Activated B cell treated with CpG ODN at 0.5 μM for 24 hours (primary cell): ENCODE data around the gene INO80C. TPM values are rescaled to one million over a fixed set of nuclear protein-coding genes. Genes with fewer than 3 reads are reported as not detected.

ENCODE experiments used
- ATAC-seq: fragments of 200-7000 bp; cut with Tn5 transposase; one replicate; pipeline ENCODE4 v1.10.0; 2021; ENCODE audit warnings: low read depth, mild to moderate bottlenecking, moderate library complexity
- CTCF ChIA-PET: fragments of 350-600 bp; sonication (Branson Sonifier 250); formaldehyde crosslinking; loops from one replicate; lab custom pipeline; 2021; ENCODE audit warnings: antibody characterized with exemption; lab: Charles Lee
- POLR2A ChIA-PET: fragments of 350-600 bp; sonication (Branson Sonifier 250); formaldehyde crosslinking; loops from one replicate; lab custom pipeline; 2021; ENCODE audit warnings: antibody characterized with exemption; lab: Charles Lee
- DNase-seq: peaks from one replicate; pipeline ENCODE4 v3.0.0; 2022
- H3K27ac Mint-ChIP-seq: one replicate; pipeline ENCODE4 v1.8.0; 2020; ENCODE audit warnings: mixed read lengths
- H3K27me3 Mint-ChIP-seq: one replicate; pipeline ENCODE4 v1.8.0; 2021; ENCODE audit warnings: mixed read lengths
- H3K36me3 Mint-ChIP-seq: one replicate; pipeline ENCODE4 v1.8.0; 2021; ENCODE audit warnings: low read depth, mixed read lengths
- H3K4me1 Mint-ChIP-seq: one replicate; pipeline ENCODE4 v1.8.0; 2021; ENCODE audit warnings: mixed read lengths
- H3K4me3 Mint-ChIP-seq: one replicate; pipeline ENCODE4 v1.8.0; 2020; ENCODE audit warnings: mild to moderate bottlenecking, mixed read lengths
- H3K9me3 Mint-ChIP-seq: one replicate; pipeline ENCODE4 v1.8.0; 2020; ENCODE audit warnings: mixed read lengths
- intact Hi-C: fragments of 100-400 bp; cut with micrococcal nuclease; formaldehyde crosslinking; loops from one replicate; pipeline ENCODE4 v1.15.1; 2024
- total RNA-seq: library from RNA; stranded (reverse); gene quantifications from 2 replicates; pipeline ENCODE4 v1.2.3, GENCODE V29; 2022
- TF ChIP-seq, protein P1 (sequence below): fragments of 200-600 bp; IDR thresholded peaks from one replicate; pipeline ENCODE4 v1.8.0; 2022; ENCODE audit warnings: antibody characterized with exemption, mild to moderate bottlenecking

The INO80C gene
- total RNA-seq, 1 donor from 2014 or later = 31.6 TPM

DNA sequence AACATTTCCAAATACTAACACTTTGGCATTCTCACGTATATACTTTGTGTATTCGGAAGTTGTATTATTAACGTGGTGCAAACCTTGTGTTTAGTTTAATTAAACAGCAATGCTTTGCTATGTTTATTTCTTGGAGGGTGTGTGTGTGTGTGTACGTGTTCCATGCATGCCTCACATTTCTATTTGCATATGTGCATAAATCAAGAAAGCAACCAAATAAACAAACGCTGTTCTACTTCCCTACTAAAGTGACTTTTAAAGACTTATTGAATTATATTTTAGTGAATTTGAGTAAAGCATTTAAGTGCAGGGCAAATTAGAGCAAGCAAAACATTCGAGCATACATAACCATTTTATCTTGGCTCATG, 66.4 kb downstream of the INO80C start:
- ATAC-seq (no peak), DNase-seq (no peak)
- TF ChIP-seq, protein P1, sequence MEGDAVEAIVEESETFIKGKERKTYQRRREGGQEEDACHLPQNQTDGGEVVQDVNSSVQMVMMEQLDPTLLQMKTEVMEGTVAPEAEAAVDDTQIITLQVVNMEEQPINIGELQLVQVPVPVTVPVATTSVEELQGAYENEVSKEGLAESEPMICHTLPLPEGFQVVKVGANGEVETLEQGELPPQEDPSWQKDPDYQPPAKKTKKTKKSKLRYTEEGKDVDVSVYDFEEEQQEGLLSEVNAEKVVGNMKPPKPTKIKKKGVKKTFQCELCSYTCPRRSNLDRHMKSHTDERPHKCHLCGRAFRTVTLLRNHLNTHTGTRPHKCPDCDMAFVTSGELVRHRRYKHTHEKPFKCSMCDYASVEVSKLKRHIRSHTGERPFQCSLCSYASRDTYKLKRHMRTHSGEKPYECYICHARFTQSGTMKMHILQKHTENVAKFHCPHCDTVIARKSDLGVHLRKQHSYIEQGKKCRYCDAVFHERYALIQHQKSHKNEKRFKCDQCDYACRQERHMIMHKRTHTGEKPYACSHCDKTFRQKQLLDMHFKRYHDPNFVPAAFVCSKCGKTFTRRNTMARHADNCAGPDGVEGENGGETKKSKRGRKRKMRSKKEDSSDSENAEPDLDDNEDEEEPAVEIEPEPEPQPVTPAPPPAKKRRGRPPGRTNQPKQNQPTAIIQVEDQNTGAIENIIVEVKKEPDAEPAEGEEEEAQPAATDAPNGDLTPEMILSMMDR = no peak
- intact Hi-C loops = no loop called here
- Mint-ChIP-seq H3K27ac (no peak overlapping the region), H3K36me3 (no peaks in the 10 kb centered on the region), H3K9me3 (peaks cover 15% of the 10 kb centered on the region), H3K4me3 (no peak overlapping the region), H3K27me3 (no peaks in the 10 kb centered on the region), H3K4me1 (no peaks in the 10 kb centered on the region)
- POLR2A ChIA-PET = no interaction called here
- CTCF ChIA-PET = no interaction called here

GRCh38 chr18:35430721-35431373, 66.9 kb downstream of the INO80C start:
- H3K36me3 Mint-ChIP-seq = no peaks in the 10 kb centered on the region
- TF ChIP-seq, protein P1 = no peak
- H3K4me1 Mint-ChIP-seq = no peaks in the 10 kb centered on the region
- no peaks in the 10 kb centered on the region for H3K27me3 Mint-ChIP-seq
- intact Hi-C loops = no loop called here
- ATAC-seq (no peak), DNase-seq (no peak)
- no peak overlapping the region for H3K27ac Mint-ChIP-seq
- H3K4me3 Mint-ChIP-seq = no peak overlapping the region
- CTCF ChIA-PET = no interaction called here
- H3K9me3 Mint-ChIP-seq = peaks cover 15% of the 10 kb centered on the region
- POLR2A ChIA-PET = no interaction called here

DNA sequence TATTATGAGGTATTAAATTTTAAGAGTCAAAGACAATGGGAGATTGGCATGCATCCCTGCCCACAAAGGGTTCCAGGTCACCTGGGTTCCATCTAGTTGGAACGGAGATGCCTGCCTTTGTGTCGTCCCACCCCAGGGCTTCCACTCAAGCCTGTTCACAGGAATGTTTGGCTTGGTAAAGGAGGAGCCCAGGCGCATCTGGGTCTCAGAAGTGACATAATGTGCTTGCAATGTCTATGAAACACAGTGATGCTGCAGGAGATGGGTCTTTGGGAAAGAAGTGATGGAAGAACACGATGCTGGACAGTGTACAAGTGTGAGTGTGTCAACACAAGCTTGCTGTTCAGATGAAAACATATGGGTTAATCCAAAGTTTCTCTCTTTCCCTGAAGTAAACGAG, 71.0 kb downstream of the INO80C start:
- intact Hi-C loops = no loop called here
- Mint-ChIP-seq H3K4me3 (no peak overlapping the region), H3K9me3 (peaks cover 2% of the 10 kb centered on the region), H3K36me3 (no peaks in the 10 kb centered on the region), H3K27me3 (no peaks in the 10 kb centered on the region), H3K4me1 (no peaks in the 10 kb centered on the region), H3K27ac (no peak overlapping the region)
- ChIA-PET POLR2A (no interaction called here), CTCF (no interaction called here)
- ATAC-seq (no peak), DNase-seq (no peak)
- TF ChIP-seq, protein P1 = no peak

GRCh38 chr18:35424356-35424755, 73.4 kb downstream of the INO80C start:
- H3K4me1 Mint-ChIP-seq = no peaks in the 10 kb centered on the region
- CTCF ChIA-PET = no interaction called here

GRCh38 chr18:35422237-35422636, 75.5 kb downstream of the INO80C start:
- Mint-ChIP-seq H3K4me1 (no peaks in the 10 kb centered on the region), H3K27me3 (no peaks in the 10 kb centered on the region), H3K27ac (no peak overlapping the region), H3K4me3 (no peak overlapping the region), H3K9me3 (peaks cover 5% of the 10 kb centered on the region), H3K36me3 (no peaks in the 10 kb centered on the region)
- CTCF ChIA-PET = no interaction called here
- ATAC-seq (no peak), DNase-seq (no peak)
- TF ChIP-seq, protein P1 = no peak
- intact Hi-C loops = no loop called here
- POLR2A ChIA-PET = interaction anchor here (0.6 to 2.3 kb wide), 2 partner anchors 75 to 182 kb away, joined by 4 to 5 read pairs; partner anchors contain the start of genes INO80C and ZNF397

More at GRCh38 chr18:35424356-35424755, 73.4 kb downstream of the INO80C start:
- no peak for ATAC-seq
- no peak for DNase-seq
- Mint-ChIP-seq H3K27ac (no peak overlapping the region), H3K27me3 (no peaks in the 10 kb centered on the region), H3K4me3 (no peak overlapping the region), H3K9me3 (peaks cover 2% of the 10 kb centered on the region), H3K36me3 (no peaks in the 10 kb centered on the region)
- intact Hi-C loops = no loop called here
- TF ChIP-seq, protein P1 = no peak
- POLR2A ChIA-PET = no interaction called here
